ENCODE measurements around the gene LRP1B.

Gene LRP1B

DNA sequence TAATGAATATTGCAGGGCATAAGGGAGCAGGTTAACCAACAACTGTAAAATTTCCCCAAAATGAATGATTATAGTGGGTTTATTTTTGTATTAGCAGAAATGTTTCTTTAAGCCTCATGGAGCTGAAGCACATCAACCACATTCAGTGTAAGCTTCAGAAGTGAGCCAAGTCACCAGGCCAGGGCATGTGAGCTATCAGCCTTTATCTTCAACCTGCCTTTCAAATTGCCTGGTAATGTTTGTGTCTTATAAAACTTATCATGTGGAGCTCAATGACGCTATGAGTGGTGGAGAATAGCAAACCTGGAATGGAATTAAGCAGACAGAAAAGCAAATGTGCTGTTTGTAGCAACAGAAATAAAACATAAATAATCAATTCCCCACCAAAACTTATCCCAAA, 1068.4 kb downstream of the LRP1B start:
- DNase-seq, result no peak

- DNase-seq, result no peak
Measured at GRCh38 chr2:141062031-141062430, 1068.8 kb downstream of the LRP1B start.

DNA sequence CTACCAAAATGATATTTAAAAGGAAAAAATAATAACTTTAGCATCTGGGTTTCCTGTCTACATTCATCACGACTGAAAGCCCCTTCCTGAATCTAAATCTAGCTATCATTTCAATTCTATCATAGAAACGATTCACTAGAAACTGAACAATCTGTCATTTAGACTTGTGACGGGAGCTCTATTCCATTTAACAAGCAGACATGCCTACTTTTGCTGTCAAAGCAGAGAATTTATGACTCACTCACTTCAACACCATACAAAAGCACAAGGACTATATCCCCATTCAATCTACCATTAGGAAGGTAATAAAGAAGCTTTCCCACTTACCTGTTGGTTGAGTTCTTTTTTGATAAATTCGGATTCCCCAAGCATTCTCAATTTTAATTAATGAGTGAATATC, 1072.3 kb downstream of the LRP1B start:
- DNase-seq, result no peak

- DNase-seq, result no peak
Measured at GRCh38 chr2:141055531-141055930, 1075.3 kb downstream of the LRP1B start.

- DNase-seq, result no peak
Measured at GRCh38 chr2:141048951-141049350, 1081.9 kb downstream of the LRP1B start.

GRCh38 chr2:141041281-141041680, 1089.5 kb downstream of the LRP1B start:
- no peak for DNase-seq

- no peak for DNase-seq
Measured at GRCh38 chr2:141038341-141038740, 1092.5 kb downstream of the LRP1B start.

- DNase-seq, result no peak
Measured at GRCh38 chr2:141037361-141037760, 1093.5 kb downstream of the LRP1B start.

DNA sequence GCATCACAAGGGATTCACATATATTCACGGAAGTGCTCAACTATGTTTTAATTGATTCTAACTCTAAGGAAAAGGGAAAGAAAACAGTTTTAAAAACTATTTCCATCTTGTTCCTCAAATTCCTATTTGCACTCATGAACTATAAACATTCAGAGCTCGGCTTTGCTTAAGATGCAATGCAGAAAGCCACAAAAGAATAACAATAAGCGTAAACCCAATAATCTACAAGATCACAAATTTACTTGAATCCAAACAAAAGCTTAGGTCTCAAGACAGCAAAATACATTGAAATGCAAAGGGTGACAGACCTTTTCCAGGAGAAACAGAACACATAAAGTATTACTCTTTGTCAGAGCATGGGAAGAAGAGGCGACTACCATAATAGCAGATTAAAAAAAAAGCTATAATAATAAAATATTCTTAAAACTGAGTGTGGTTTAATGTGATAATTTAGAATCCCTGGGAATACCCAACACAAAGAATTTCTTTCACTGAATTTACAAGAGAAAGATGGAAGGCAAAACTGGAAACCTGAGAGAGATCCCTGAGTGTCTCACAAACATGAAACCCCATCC, 1094.9 kb downstream of the LRP1B start:
- DNase-seq, result no peak

DNA sequence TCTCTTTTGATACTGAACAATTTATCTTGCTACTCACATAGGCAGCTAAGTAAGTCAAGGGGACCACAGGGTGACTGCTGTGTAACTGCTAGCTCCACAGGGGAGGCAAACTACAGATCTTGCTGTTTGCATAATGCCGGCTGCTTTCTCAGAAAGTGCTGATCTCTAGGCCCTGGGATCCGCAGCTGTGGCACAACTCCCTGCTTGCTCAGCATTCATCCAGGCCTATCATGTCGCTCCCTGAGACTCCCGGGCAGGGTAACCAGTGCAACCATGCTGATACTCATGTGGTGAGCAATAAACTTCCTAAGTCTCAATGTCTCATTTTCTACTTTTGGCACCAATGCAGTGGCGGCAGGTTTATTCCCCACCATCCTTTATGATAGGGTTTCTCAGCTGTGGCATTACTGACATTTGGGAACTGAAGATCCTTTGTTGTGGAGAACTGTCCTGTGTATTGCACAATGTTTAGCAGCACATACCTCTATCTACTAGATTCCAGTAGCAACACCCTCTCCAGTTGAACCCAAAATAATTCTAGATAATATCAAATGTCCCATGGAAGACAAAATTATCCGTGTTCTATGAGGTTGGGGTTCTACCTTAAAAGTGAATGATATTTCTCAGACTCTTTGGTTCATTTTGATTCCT, 1101.3 kb downstream of the LRP1B start:
- DNase-seq, result no peak

DNA sequence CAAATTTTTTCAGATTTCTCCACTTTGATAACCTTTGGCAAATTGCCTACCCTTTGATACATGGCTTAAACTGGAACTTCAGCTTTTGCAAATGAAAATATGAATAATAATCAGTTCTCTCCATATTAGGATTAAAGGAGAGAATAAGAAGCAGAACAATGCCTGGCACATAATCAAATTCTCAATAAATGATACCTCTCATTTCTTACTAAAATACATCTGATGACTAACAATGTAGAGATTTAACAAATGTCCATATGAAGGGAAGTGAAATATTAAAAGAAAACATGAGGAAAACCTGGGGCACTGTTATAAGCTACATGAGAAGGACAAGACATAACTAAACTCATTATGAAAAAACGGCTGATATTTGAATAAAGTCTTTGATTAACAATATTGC, 1103.6 kb downstream of the LRP1B start:
- no peak for DNase-seq

GRCh38 chr2:141021611-141022010, 1109.2 kb downstream of the LRP1B start:
- DNase-seq, result no peak

GRCh38 chr2:141021109-141021508, 1109.7 kb downstream of the LRP1B start:
- no peak for DNase-seq

DNA sequence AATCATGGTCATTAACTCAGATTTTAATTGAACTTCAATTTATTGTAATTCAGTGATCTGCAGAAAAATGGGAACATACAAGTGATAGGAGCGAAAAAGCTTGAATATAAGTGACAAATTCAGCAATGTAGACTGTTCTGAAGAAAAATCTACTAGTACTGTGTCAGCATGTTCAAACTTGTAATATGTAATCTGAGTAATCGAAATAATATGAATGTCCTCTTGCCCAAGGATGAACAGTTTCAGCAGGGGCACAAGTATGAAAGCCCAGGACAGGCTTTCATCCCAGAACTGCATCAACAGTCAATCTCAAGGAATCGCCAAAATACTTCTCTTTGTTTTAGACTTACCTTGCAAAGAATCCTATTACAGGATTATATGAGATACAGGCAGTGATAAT, 1110.5 kb downstream of the LRP1B start:
- DNase-seq, result no peak

GRCh38 chr2:141015341-141016047, 1115.3 kb downstream of the LRP1B start:
- no peak for DNase-seq

DNA sequence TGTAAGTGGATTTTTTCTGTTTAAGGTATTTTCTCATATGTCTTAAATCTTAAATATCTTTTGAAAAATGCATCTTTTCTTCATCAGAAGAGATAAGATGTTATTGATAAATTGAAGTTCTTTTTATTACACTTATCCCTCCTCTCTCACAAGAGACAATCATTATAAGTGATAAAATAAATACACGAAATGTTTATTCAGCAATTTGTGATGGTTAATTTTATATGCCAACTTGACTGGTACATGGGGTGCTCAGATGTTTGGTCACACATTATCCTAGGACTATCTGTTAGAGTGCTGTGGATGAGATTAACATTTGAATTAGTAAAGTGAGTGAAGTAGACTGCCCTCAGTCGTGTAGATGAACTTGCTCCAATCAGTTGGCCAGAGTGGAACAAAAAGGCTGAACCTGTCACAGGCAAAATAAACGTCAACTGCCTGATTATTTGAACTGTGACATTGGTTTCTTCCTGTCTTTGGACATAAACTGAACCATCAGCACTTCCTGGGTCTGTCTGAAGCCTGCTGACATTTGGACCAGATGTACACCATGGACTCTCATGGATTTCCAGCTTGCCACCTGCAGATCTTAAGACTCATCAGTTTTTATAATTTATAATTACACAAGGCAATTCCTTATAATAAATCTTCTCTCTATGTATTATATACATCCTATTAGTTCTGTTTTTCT, 1126.7 kb downstream of the LRP1B start:
- no peak for DNase-seq

- DNase-seq, result no peak
Measured at GRCh38 chr2:141001750-141002149, 1129.1 kb downstream of the LRP1B start.

DNA sequence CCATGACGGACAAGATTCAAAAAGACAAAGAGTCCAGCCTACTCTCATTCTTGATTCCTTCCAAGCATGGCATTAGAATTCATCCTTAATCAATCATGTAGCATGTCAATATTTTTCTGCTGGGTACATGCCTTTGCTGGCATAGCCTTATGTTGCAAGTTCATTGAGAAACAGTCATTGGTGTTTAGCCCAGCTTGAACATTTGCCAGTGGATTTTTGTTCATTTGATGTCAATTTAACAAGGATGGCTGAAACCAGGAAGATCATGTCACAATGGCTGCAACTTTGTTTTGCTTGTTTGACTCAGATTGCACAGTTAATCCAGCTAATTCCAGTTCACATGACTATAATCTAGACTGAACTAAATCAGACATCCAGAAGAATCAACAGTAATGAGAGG, 1132.2 kb downstream of the LRP1B start:
- no peak for DNase-seq

GRCh38 chr2:140998017-140998416, 1132.8 kb downstream of the LRP1B start:
- no peak for DNase-seq

GRCh38 chr2:140994856-140995255, 1136.0 kb downstream of the LRP1B start:
- DNase-seq, result no peak

- no peak for DNase-seq
Measured at GRCh38 chr2:140990416-140990815, 1140.4 kb downstream of the LRP1B start.

- DNase-seq, result no peak
Measured at GRCh38 chr2:140988597-140988996, 1142.2 kb downstream of the LRP1B start.

GRCh38 chr2:140986456-140986855, 1144.4 kb downstream of the LRP1B start:
- DNase-seq, result no peak

DNA sequence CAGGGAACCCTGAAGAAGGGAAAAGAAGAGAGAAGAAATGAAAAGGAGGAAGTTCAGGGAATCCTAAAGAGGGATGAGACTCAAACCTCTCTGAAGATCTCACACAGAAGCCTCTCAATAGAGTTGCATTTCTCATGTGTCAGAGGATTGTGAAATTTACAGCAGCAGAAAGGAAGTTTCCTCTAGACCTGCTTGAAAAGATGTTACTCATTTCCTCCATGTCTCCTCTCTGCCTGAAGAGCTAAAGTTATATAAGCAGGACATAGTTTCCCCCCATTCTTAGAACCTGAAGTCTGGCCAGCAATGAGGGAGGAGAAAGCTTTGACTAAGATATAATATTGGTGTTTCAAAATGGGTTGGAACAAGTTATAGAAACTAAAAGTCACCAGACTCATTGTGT, 1155.6 kb downstream of the LRP1B start:
- no peak for DNase-seq

All from stimulated activated naive CD4-positive, alpha-beta T cell (primary cell).